GM21360 (cell line): ENCODE measurements around the gene ERC2.
"Not testable (repeated sequence)": the region's sequence is repeated elsewhere in the genome, so short reads cannot be mapped to it uniquely, and the experiment has no call there.

Experiments
- ATAC-seq: cut with Tn5 transposase; IDR thresholded peaks from one replicate; pipeline ENCODE4 v1.9.1; 2021; ENCODE audit warnings: mild to moderate bottlenecking, moderate library complexity; ENCODE audit not compliant: unreplicated experiment

ERC2 gene

DNA sequence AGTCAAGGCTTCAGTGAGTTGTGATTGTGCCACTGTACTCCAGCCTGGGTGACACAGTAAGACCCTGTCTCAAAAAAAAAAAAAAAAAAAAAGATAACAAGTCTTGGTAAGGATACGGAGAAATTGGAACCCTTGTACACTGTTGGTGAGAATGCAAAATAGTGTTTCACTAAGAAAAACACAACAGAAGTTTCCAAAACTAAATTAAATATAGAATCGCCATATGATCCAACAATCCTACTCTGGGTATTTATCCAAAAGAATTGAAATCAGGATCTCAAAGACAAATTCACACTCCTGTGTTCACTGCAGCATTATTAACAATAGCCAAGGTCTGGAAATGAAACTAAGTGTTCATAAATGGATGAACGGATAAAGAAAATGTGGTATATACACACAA is 149.4 kb downstream of the ERC2 start:
- ATAC-seq: no peak

DNA sequence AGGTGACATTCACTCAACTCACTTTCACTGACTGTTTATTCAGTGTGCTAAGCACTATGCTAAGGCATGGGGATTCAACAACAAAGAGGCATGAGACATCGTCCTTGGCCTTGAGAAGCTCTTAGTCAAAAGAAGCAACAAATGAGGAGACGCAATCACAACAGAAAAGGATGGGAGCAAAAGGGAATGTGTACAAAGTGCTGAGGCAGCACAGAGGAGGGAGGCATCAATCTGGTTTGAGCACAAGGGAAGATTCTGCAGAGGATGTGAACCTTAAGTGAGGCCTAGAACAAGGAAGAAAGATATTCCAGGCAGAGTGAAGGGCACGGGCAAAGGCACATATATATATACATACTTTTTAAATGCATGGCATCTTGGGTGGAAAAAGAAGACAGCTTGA is 151.3 kb downstream of the ERC2 start:
- ATAC-seq: no peak

DNA sequence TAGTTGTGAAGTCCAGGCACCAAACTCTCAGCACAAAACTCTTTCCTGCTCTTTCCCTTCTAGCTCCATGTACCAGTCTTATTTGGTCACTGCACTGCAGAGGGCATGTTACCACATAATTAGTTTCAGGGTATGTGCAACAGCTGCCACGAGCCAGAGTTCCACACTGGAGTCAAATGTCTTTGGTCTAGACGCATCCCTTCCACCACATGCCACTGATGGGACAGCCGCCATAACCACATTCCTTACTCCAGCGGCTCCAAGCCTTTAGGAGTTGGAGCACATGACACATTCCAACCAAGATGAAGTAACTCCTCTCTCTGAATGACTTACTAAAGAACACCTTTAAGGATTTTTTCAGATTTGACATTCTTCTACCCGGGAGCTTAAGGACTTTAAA is 153.4 kb downstream of the ERC2 start:
- ATAC-seq: no peak

GRCh38 chr3:56309465-56309864 is 158.8 kb downstream of the ERC2 start:
- no peak for ATAC-seq

GRCh38 chr3:56308471-56308870 is 159.8 kb downstream of the ERC2 start:
- no peak for ATAC-seq

GRCh38 chr3:56304069-56304468 is 164.2 kb downstream of the ERC2 start:
- no peak for ATAC-seq

- peak; percentile 90 for ATAC-seq
Observed at GRCh38 chr3:56303487-56303886, 164.8 kb downstream of the ERC2 start.

- ATAC-seq: no peak
Observed at GRCh38 chr3:56302417-56302816, 165.8 kb downstream of the ERC2 start.

- no peak for ATAC-seq
Observed at GRCh38 chr3:56297281-56297840, 170.9 kb downstream of the ERC2 start.

DNA sequence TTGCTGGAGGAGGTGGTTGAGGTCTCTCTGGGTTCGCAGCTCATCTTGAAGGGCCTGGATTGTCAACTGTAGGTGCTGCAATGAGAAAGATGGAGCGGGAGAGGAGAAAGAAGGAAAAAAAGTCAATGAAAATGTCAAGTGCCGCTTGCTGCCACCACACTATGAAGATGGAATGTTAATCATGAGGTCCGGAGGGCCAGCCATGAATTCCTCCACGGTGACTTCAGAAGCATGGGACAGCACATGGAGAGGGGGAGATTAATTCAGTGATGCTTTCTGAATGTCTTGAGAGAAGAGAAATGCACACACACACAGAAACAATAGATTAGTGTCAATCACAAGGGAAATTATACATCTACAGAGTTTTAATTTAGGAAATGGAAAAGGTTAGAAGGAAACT is 171.9 kb downstream of the ERC2 start:
- no peak for ATAC-seq

DNA sequence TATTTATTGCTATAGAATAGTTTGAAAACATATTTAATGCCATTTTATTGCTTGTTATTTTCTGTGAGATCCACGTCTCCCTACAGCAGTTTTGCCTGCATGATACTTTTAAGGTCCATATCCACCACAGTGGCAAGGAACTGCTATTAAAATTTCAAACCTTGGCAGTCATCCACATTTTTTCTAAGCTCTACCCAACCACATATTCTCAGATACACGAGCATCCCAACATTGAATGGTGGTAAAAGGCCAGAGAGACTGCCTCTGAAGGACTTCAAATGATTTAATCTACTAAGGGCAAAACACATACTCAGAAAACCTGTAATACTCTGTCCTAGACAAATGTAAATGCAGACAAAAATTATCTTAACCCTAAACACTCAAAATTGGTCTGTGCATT is 173.1 kb downstream of the ERC2 start:
- no peak for ATAC-seq

DNA sequence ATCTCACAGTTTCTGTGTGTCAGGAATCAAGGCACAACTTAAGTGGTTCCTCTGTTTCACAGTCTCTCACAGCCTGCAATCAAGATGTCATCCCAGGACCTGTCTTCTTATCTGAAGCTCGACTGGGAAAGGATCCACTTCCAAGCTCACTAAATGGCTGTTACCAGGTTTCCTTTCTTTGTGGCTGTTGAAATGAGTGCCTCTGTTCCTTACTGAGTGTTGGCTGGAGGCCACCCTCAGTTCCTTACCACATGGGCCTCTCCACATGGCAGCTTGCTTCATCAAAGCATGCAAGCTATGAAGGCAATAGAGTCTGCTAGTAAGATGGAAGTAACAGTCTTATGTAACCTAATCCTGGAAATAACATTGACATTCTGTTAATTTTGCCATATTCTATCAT is 174.0 kb downstream of the ERC2 start:
- no peak for ATAC-seq

GRCh38 chr3:56291953-56292352 is 176.3 kb downstream of the ERC2 start:
- no peak for ATAC-seq

- no peak for ATAC-seq
Observed at GRCh38 chr3:56291244-56291680, 177.0 kb downstream of the ERC2 start.

DNA sequence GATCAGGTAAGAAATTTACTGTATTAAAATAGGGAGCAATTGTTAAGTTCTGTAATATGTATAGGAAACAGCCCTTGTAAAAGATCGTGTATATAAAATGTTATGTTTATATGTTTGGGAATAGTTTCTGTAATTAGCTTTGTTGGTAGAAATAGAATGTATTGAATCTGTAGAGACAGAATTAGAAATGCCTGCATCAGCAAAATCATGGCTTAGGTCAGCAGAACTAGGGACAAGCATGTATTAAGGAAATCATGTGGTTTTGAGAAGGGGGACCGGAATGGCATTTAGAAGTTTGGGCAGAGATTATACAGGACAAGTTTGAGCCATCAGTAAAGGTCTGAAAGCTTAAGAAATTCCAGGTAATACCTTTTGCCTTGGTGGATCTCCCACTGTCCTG is 177.9 kb downstream of the ERC2 start:
- ATAC-seq: no peak

- ATAC-seq: no peak
Observed at GRCh38 chr3:56288258-56288657, 180.0 kb downstream of the ERC2 start.

DNA sequence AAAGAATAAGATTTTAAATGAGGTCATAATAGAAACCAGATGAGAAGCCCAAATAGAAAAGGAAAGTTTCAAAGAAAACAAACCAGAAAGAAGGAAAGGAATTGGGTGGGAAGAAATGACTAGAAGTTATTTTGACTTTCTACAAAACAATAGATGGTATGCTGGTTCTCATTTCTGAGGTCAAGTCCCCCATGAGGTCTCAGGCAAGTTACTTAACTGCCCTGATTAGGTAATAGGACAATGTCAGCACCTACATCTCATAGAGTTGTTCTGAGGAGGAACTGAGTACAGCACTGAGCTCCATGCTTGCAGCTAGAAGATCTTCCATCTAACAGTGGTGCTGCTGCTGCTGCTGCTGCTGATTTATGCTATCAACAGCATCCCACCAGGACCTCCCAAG is 185.9 kb downstream of the ERC2 start:
- ATAC-seq: no peak

GRCh38 chr3:56277236-56277635 is 191.0 kb downstream of the ERC2 start:
- ATAC-seq: no peak

DNA sequence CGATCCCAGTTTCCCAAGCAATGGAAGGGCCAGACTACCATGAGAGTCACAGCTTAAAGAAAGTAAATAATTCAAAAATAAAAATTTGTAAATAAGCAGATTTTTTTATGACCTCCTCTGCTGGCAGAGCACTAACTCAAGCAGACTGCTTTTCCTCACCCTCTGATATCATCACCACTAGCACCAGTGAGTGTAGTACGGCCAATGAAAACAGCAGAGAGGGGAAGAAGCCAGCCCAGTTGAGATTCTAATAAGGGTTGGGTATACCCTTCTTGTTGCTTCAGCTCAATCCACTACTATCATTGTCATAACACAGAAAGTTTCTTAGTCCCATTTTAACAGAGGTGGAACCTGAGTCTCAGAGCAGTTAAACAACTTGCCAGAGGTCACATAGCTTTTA is 193.1 kb downstream of the ERC2 start:
- ATAC-seq: no peak

GRCh38 chr3:56269755-56270535 is 198.3 kb downstream of the ERC2 start:
- ATAC-seq: no peak

- ATAC-seq: no peak
Observed at GRCh38 chr3:56268616-56269383, 199.5 kb downstream of the ERC2 start.

DNA sequence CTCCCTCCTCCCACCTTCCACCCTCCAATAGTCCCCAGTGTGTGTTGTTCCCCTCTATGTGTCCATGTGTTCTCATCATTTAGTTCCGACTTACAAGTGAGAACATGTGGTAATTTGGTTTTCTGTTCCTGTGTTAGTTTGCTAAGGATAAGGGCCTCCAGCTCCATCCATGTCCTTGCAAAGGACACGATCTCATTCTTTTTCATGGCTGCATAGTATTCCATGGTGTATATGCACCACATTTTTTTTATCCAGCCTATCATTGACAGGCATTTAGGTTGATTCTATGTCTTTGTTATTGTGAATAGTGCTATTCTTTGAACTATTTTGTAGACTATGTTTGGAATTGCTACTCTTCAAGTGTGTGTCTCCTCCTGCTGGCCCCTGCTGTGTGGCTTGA is 206.4 kb downstream of the ERC2 start:
- ATAC-seq: not testable (repeated sequence)
